Activated CD4-positive, alpha-beta T cell treated with anti-CD3 and anti-CD28 coated beads for 24 hours (primary cell): ENCODE results near the gene APBB3.
A peak's percentile ranks its signal among the peaks of the same experiment; 100 is the strongest.
"Not testable (repeated sequence)": the region's sequence is repeated elsewhere in the genome, so short reads cannot be mapped to it uniquely, and the experiment has no call there.

Experiments
- DNase-seq, 2 donors: peaks; one replicate each; pipeline ENCODE4 v3.0.0-alpha.2; 2020; ENCODE audit warnings: low read depth in 2 of 2

The APBB3 gene

GRCh38 chr5:140564196-140565023, at the start of gene APBB3, which contains the start of gene SLC35A4:
TSS of gene APBB3 (minus strand) at chr5:140564598. CDS start at chr5:140564245, 353 bp downstream.
TSS of gene SLC35A4 (plus strand) at chr5:140564828. CDS start at chr5:140567170, 2,342 bp downstream.
- DNase-seq = peak; percentile 89 to 90

- no peak for DNase-seq
Observed at GRCh38 chr5:140611020-140611521, 46.7 kb upstream of the APBB3 start.

- no peak for DNase-seq
Observed at GRCh38 chr5:140609126-140609525, 44.7 kb upstream of the APBB3 start.

- no peak for DNase-seq
Observed at GRCh38 chr5:140608722-140609121, 44.3 kb upstream of the APBB3 start.

- DNase-seq = no peak
Observed at GRCh38 chr5:140607031-140607430, 42.6 kb upstream of the APBB3 start.

GRCh38 chr5:140605879-140606278, 41.5 kb upstream of the APBB3 start:
- DNase-seq = no peak

GRCh38 chr5:140603734-140604133, 39.3 kb upstream of the APBB3 start:
- no peak for DNase-seq

GRCh38 chr5:140603446-140603698, 39.0 kb upstream of the APBB3 start:
- not testable (repeated sequence) for DNase-seq

- no peak for DNase-seq
Observed at GRCh38 chr5:140602147-140602546, 37.7 kb upstream of the APBB3 start.

GRCh38 chr5:140600096-140600495, 35.7 kb upstream of the APBB3 start:
- DNase-seq = no peak

- DNase-seq = no peak
Observed at GRCh38 chr5:140598836-140599235, 34.4 kb upstream of the APBB3 start.

- no peak for DNase-seq
Observed at GRCh38 chr5:140596321-140596741, 31.9 kb upstream of the APBB3 start.

- DNase-seq = no peak
Observed at GRCh38 chr5:140595538-140596300, 31.3 kb upstream of the APBB3 start.

GRCh38 chr5:140594169-140594568, 29.8 kb upstream of the APBB3 start:
- DNase-seq = no peak

- not testable (repeated sequence) for DNase-seq
Observed at GRCh38 chr5:140593070-140593469, 28.7 kb upstream of the APBB3 start.

- DNase-seq = no peak
Observed at GRCh38 chr5:140591747-140592372, 27.5 kb upstream of the APBB3 start.

GRCh38 chr5:140590861-140591260, 26.5 kb upstream of the APBB3 start:
- no peak for DNase-seq

- DNase-seq = no peak
Observed at GRCh38 chr5:140588311-140589070, 24.1 kb upstream of the APBB3 start.

GRCh38 chr5:140587495-140587894, 23.1 kb upstream of the APBB3 start:
- DNase-seq = no peak

- DNase-seq = not testable (repeated sequence)
Observed at GRCh38 chr5:140579188-140579747, 14.9 kb upstream of the APBB3 start.

GRCh38 chr5:140576776-140577201, 12.4 kb upstream of the APBB3 start:
- no peak for DNase-seq
